Endodermal cell (in vitro differentiated cells): Measurements from ENCODE around the gene CLDN4. TPM values are rescaled to one million over a fixed set of nuclear protein-coding genes. Genes with fewer than 3 reads are reported as not detected.
"Not testable (repeated sequence)": the region's sequence is repeated elsewhere in the genome, so short reads cannot be mapped to it uniquely, and the experiment has no call there.

ENCODE experiments used
- DNase-seq: peaks from one replicate; pipeline ENCODE4 v3.0.0-alpha.2; 2017
- H3K27ac ChIP-seq: 2 replicates; pipeline ENCODE4 v1.5.1; 2013; ENCODE audit warnings: mild to moderate bottlenecking, low read depth, low read length, moderate library complexity
- H3K27me3 ChIP-seq: 2 replicates; pipeline ENCODE4 v1.6.1; 2013; ENCODE audit warnings: mild to moderate bottlenecking, low read length, moderate library complexity; ENCODE audit not compliant: insufficient read depth, control insufficient read depth, poor library complexity, severe bottlenecking
- H3K36me3 ChIP-seq: 2 replicates; pipeline ENCODE4 v1.7.0; 2013; ENCODE audit warnings: mild to moderate bottlenecking, low read length, moderate library complexity; ENCODE audit not compliant: control insufficient read depth, insufficient read depth
- H3K4me1 ChIP-seq: one replicate; pipeline ENCODE4 v1.7.0; 2013; ENCODE audit warnings: low read length; ENCODE audit not compliant: control insufficient read depth, insufficient read depth
- H3K4me3 ChIP-seq: 2 replicates; pipeline ENCODE4 v1.5.1; 2013; ENCODE audit warnings: mild to moderate bottlenecking, low read length, moderate library complexity
- H3K9ac ChIP-seq: 2 replicates; pipeline ENCODE4 v1.6.1; 2013; ENCODE audit warnings: mild to moderate bottlenecking, low read length, moderate library complexity; ENCODE audit not compliant: poor library complexity, severe bottlenecking; ENCODE audit errors: extremely low read depth
- H3K9me3 ChIP-seq: 2 replicates; pipeline ENCODE4 v1.6.1; 2013; ENCODE audit warnings: mild to moderate bottlenecking, low read length, moderate library complexity; ENCODE audit not compliant: control insufficient read depth
- H3K27ac Mint-ChIP-seq: 2 replicates; pipeline ENCODE4 v1.8.0; 2020; ENCODE audit warnings: mixed read lengths
- H3K27me3 Mint-ChIP-seq: 2 replicates; pipeline ENCODE4 v1.8.0; 2021; ENCODE audit warnings: mild to moderate bottlenecking, mixed read lengths; ENCODE audit not compliant: insufficient read depth
- H3K36me3 Mint-ChIP-seq: 2 replicates; pipeline ENCODE4 v1.8.0; 2020; ENCODE audit warnings: low read depth, mixed read lengths
- H3K4me1 Mint-ChIP-seq: 2 replicates; pipeline ENCODE4 v1.8.0; 2020; ENCODE audit warnings: mixed read lengths
- H3K4me3 Mint-ChIP-seq: 2 replicates; pipeline ENCODE4 v1.8.0; 2020; ENCODE audit warnings: mild to moderate bottlenecking, moderate library complexity, mixed read lengths
- H3K9me3 Mint-ChIP-seq: 2 replicates; pipeline ENCODE4 v1.8.0; 2020; ENCODE audit warnings: mild to moderate bottlenecking, mixed read lengths
- WGBS, 2 experiments: methylation state at CpG; one replicate each; pipeline versions ENCODE4 v1.1.5 to v1.1.7; 2013; ENCODE audit warnings: missing lambda C conversion rate in 2 of 2, mixed read lengths in 1 of 2; ENCODE audit not compliant: insufficient coverage in 1 of 2, insufficient read length in 1 of 2; 5-methylcytosine and 5-hydroxymethylcytosine counted together
- total RNA-seq, 2 donors: library from RNA; stranded (reverse); fragmentation: NEBNext Ultra II Directional in 1 of 2; extraction: Animal tissue kit (Norgen Biotek cat#: 25700) in 1 of 2; gene quantifications; 2 replicates in 1 of 2; 3 replicates in 1 of 2; pipeline ENCODE4 v1.2.1, GENCODE V29; 2021
- TF ChIP-seq, protein P1 (sequence below): fragments of 200-600 bp; sonication (generic); conservative IDR thresholded peaks from 2 replicates; pipeline ENCODE4 v1.5.0; 2021; ENCODE audit warnings: antibody characterized with exemption, mild to moderate bottlenecking

Gene CLDN4
- total RNA-seq, 2 donors from 2014 or later = 5.6 to 9.7 TPM

DNA sequence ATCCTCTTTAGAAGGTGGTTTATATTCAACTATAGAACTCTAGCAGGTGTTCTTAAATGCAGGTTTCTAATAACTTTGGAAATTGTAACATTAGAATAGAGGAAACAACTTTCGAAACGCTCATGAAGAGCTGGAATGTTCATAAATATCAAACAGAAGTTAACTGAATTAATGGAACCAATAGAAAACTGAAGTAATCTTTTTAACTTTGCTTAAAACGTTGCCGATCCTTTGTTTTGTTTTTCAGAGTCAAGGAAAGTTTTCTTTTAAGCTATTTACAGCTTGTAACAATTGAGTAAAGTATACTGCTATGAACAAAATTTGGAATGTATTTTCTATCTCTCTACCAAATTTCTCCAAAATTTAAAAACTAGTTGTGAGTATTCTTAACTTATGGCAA, 41.7 kb upstream of the CLDN4 start:
- Mint-ChIP-seq H3K27me3 (peaks cover 6% of the 10 kb centered on the region), H3K9me3 (peaks cover 14% of the 10 kb centered on the region), H3K36me3 (no peaks in the 10 kb centered on the region), H3K4me1 (peaks cover 4% of the 10 kb centered on the region), H3K27ac (no peak overlapping the region), H3K4me3 (no peak overlapping the region)
- Histone ChIP-seq H3K36me3 (no peaks in the 10 kb centered on the region), H3K27ac (no peak overlapping the region), H3K4me1 (peaks cover 3% of the 10 kb centered on the region), H3K4me3 (no peak overlapping the region), H3K9me3 (no peaks in the 10 kb centered on the region), H3K9ac (no peak overlapping the region), H3K27me3 (peaks cover 11% of the 10 kb centered on the region)
- WGBS, 2 experiments = 94 to 100% methylated on average over 3 to 4 of the region's 4 CpGs
- TF ChIP-seq, protein P1, sequence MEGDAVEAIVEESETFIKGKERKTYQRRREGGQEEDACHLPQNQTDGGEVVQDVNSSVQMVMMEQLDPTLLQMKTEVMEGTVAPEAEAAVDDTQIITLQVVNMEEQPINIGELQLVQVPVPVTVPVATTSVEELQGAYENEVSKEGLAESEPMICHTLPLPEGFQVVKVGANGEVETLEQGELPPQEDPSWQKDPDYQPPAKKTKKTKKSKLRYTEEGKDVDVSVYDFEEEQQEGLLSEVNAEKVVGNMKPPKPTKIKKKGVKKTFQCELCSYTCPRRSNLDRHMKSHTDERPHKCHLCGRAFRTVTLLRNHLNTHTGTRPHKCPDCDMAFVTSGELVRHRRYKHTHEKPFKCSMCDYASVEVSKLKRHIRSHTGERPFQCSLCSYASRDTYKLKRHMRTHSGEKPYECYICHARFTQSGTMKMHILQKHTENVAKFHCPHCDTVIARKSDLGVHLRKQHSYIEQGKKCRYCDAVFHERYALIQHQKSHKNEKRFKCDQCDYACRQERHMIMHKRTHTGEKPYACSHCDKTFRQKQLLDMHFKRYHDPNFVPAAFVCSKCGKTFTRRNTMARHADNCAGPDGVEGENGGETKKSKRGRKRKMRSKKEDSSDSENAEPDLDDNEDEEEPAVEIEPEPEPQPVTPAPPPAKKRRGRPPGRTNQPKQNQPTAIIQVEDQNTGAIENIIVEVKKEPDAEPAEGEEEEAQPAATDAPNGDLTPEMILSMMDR = no peak
- DNase-seq = no peak

DNA sequence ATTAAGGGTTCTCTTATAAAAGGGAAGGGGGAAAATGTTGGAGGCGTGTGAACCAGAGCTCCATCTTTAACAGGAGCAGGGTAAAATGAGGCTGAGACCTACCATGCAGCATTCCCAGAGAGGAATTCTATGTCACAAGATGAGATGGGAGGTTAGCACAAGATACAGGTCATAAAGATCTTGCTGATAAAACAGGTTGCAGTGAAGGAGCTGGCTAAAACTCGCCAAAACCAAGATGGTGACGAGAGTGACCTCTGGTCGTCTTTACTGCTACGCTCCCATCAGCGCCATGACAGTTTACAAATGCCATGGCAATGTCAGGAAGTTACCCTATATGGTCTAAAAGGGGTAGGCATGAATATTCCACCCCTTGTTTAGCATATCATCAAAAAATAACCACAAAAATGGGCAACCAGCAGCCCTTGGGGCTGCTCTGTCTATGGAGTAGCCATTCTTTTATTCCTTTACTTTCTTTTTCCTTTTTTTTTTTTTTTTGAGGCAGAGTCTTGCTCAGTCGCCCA, 39.6 kb upstream of the CLDN4 start:
- not testable (repeated sequence) for H3K4me1 ChIP-seq, DNase-seq, H3K4me3 ChIP-seq, H3K9me3 ChIP-seq, H3K27me3 Mint-ChIP-seq, H3K27ac Mint-ChIP-seq, H3K9ac ChIP-seq, H3K4me1 Mint-ChIP-seq, H3K4me3 Mint-ChIP-seq, H3K36me3 Mint-ChIP-seq, H3K36me3 ChIP-seq, H3K27ac ChIP-seq
- H3K9me3 Mint-ChIP-seq = peaks cover 15% of the 10 kb centered on the region
- H3K27me3 ChIP-seq = peaks cover 11% of the 10 kb centered on the region
- 91 to 98% methylated on average over 4 to 7 of the region's 7 CpGs for WGBS, 2 experiments

DNA sequence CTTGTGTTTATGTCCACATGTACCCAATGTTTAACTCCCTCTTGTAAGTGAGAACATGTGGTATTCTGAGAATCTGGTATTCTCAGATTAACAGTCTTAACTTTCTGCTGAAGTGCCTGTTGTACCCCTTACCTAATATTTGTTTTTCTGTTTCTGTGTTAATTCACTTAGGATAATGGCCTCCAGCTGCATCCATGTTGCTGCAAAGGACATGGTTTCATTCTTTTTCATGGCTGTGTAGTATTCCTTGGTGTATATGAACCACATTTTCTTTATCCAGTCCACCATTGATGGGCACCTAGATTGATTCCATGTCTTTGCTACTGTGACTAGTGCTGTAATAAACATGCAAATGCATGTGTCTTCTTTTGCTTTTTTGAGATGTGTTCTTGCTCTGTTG, 35.6 kb upstream of the CLDN4 start:
- H3K4me1 ChIP-seq, H3K36me3 Mint-ChIP-seq, H3K9ac ChIP-seq, H3K4me3 Mint-ChIP-seq, H3K27ac Mint-ChIP-seq, H3K27ac ChIP-seq, H3K27me3 Mint-ChIP-seq, DNase-seq, H3K36me3 ChIP-seq, H3K9me3 ChIP-seq, H3K4me3 ChIP-seq: not testable (repeated sequence)
- peaks cover 11% of the 10 kb centered on the region for H3K27me3 ChIP-seq
- Mint-ChIP-seq H3K9me3 (peaks cover 19% of the 10 kb centered on the region), H3K4me1 (peaks cover 15% of the 10 kb centered on the region)

DNA sequence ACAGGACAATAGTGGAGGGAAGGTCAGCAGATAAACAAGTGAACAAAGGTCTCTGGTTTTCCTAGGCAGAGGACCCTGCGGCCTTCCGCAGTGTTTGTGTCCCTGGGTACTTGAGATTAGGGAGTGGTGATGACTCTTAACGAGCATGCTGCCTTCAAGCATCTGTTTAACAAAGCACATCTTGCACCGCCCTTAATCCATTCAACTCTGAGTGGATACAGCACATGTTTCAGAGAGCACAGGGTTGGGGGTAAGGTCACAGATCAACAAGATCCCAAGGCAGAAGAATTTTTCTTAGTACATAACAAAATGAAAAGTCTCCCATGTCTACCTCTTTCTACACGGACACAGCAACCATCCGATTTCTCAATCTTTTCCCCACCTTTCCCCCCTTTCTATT, 34.1 kb upstream of the CLDN4 start:
- WGBS, 2 experiments = 80 to 83% methylated on average over 1 of the region's 6 CpGs
- peaks cover 11% of the 10 kb centered on the region for H3K27me3 ChIP-seq
- Mint-ChIP-seq H3K9me3 (peaks cover 14% of the 10 kb centered on the region), H3K4me1 (peaks cover 15% of the 10 kb centered on the region)
- H3K27ac ChIP-seq, H3K4me3 ChIP-seq, H3K4me1 ChIP-seq, H3K36me3 ChIP-seq, H3K27ac Mint-ChIP-seq, H3K36me3 Mint-ChIP-seq, H3K4me3 Mint-ChIP-seq, H3K9me3 ChIP-seq, H3K27me3 Mint-ChIP-seq, DNase-seq, H3K9ac ChIP-seq: not testable (repeated sequence)

DNA sequence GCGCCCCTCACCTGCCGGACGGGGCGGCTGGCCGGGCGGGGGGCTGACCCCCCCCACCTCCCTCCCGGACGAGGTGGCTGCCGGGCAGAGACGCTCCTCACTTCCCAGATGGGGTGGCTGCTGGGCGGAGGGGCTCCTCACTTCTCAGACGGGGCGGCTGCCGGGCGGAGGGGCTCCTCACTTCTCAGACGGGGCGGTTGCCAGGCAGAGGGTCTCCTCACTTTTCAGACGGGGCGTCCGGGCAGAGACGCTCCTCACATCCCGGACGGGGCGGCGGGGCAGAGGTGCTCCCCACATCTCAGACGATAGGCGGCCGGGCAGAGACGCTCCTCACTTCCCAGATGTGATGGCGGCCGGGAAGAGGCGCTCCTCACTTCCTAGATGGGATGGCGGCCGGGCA, 33.6 kb upstream of the CLDN4 start:
- not testable (repeated sequence) for H3K27ac ChIP-seq, H3K36me3 Mint-ChIP-seq, H3K36me3 ChIP-seq, H3K9me3 ChIP-seq, H3K4me1 ChIP-seq, H3K27me3 Mint-ChIP-seq, H3K4me3 Mint-ChIP-seq, DNase-seq, H3K9ac ChIP-seq, H3K4me3 ChIP-seq, H3K27ac Mint-ChIP-seq, H3K27me3 ChIP-seq
- 96% methylated on average over 9 of the region's 34 CpGs; no CpG with 5 or more reads in 1 of the 2 experiments for WGBS, 2 experiments
- H3K4me1 Mint-ChIP-seq = peaks cover 15% of the 10 kb centered on the region
- H3K9me3 Mint-ChIP-seq = peaks cover 14% of the 10 kb centered on the region
